Stimulated activated CD8-positive, alpha-beta memory T cell treated with anti-CD3 and anti-CD28 coated beads, Interleukin-15, amount 100 ng/mL, for 48 hours (primary cell): Measurements from ENCODE around the gene CDH12.
"Not testable (repeated sequence)": the region's sequence is repeated elsewhere in the genome, so short reads cannot be mapped to it uniquely, and the experiment has no call there.

ENCODE experiments used
- DNase-seq, 2 donors: peaks; one replicate each; pipeline ENCODE4 v3.0.0-alpha.2; 2020; ENCODE audit warnings: low read depth in 2 of 2

Gene CDH12

DNA sequence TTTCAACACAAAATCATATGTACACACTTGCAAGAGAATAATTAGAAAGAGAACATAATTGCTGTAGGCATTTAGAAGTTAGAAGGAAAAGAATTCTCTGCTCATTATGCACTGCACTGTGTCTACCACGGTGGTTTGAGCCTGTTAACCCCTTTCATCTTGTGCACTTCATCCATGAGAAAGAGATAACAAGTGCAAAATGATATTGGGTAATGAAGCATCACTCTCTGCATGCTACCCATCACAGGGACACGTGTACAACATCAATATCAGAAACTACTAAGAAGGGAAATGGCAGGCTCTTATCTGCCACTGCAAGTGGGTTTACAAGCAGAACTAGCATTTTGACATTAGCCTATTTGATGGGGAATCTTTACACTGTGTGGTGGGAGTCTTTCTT, 202.6 kb downstream of the CDH12 start:
- no peak for DNase-seq

DNA sequence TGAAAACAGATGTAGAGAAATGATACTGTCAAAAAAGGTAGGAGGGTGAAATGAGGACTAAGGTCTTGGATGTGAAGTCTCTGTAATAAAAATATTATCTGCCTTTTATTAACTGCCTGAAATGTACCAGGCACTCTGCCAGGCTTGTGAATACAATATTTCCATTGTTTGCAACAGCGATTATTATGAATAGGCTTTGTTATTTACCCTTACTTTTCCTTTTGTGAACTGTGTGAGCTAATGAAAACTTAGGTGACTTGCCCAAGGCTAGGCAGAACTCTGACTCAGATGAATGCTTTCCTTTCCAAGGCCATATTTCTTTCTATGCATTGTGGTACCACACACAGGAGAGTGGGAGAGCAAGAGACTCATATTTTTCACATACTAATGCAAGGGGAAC, 204.1 kb downstream of the CDH12 start:
- no peak for DNase-seq

DNA sequence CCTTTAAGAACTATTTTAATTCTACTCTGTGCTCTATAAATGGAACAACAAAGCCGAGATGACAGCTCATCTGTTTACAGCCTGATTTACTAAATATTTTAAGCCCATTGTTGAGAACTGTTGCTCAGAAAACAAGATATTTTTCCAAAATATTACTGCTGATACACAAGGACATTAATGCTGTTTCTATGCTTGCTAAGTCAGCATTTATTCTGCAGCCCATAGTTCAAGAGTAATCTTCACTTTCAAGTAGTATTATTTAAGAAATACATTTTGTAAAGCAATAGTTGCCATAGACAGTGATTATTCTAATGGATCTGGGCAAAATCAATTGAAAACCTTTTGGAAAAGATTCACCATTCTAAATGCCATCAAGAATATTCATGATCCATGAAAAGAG, 208.3 kb downstream of the CDH12 start:
- DNase-seq, result no peak

DNA sequence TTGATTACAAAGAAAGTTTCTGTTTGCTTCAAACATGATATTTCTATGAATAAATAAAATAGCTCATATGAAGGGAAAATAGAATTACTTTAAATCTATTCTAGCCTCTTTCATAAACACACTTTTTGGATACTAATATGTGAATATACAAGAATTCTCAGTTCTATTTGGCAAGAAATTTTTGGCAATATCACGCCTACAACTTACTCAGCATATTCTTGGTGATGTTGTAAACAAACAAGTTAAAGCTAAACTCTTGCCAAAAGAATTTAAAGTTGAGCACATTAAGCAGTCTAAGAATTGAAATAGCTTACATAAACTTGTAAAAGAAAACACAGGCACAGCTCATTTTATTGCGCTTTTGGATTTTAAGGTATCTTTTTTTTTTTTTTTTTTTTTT, 209.8 kb downstream of the CDH12 start:
- DNase-seq, result no peak

DNA sequence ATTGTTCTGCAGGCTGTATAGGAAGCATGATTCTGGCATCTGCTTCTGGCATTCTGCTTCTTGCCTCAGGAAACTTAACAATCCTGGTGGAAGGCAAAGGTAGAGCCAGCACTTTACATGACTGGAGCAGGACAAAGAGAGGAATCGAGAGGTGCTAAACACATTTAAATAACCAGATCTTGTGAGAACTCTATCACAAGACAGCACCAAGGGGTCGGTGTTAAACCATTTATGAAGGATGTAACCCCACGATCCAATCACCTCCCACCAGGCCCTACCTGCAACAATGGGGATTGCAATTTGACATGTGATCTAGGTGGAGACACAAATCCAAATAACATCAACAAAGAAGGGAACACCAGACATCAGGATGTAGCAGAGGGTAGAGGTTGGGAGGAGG, 221.5 kb downstream of the CDH12 start:
- DNase-seq, result no peak

DNA sequence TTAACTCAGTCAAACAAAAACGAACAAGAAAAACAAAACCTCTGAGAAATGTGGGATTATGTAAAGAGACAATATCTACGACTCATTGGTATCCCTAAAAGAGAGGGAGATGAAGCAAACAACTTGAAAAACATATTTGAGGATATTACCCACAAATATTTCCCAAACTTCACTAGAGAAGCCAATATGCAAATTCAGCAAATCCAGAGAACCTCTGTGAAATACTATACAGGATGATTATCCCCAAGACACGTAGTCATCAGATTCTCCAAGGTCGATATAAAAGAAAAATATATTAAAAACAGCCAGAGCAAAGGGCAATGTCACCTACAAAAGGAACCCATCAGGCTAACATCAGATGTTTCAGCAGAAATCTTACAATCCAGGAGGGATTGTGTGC, 226.1 kb downstream of the CDH12 start:
- DNase-seq, result no peak

DNA sequence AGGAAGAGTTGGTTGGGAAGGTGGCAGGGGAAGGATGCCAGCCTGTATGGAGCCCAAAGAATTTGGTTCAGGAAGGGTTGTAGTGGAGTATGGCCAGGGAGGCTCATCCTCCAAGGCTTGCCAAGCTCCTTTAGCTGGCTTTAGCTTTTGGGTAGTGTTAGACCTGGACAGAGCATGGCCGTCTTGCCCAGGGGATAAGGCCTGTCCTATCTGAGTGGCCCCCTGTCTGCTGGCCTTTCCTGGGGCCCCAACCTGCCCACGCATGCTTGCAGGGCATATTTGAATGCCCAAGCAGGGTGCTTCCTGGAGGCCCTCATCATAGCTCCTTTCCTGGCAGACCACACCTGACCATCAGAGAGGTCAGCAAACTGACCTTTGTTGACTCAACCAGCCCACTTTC, 227.7 kb downstream of the CDH12 start:
- DNase-seq, result no peak

DNA sequence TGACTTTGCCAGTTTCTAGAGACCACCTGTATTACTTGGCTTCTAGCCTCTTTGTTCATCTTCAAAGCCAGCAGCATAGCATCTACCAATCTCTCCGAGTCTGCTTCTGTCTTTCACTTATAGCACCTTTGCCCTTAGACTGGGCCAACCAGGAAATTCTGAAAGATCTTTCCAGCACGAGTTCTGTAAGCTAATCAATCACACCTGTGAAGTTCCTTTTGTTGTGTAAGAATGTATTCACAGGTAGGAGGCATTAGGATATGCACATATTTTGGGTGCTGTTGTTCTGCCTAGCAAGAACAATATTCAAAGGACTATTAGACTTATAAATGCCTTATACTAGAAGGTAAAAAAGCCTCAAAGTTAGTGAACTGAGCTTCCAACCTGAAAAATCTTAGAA, 232.1 kb downstream of the CDH12 start:
- no peak for DNase-seq

DNA sequence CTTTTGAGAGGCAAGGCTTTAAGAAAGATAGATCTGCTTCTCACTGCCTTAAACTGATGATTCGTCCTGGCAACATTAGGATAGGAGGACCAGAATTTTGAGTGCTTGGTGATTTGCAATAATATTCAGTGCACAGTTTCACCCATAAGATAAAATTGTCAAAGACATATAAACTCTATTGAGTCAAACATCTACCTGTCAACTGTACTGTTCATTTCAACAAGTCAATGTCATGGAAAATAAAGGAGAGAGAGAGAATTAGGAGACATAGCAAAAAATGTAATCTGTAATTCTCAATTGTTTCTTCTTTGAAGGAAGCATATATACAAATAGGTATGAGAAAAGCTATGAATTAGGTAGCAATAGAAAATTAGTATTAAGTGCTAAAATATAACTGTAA, 237.2 kb downstream of the CDH12 start:
- DNase-seq, result no peak

DNA sequence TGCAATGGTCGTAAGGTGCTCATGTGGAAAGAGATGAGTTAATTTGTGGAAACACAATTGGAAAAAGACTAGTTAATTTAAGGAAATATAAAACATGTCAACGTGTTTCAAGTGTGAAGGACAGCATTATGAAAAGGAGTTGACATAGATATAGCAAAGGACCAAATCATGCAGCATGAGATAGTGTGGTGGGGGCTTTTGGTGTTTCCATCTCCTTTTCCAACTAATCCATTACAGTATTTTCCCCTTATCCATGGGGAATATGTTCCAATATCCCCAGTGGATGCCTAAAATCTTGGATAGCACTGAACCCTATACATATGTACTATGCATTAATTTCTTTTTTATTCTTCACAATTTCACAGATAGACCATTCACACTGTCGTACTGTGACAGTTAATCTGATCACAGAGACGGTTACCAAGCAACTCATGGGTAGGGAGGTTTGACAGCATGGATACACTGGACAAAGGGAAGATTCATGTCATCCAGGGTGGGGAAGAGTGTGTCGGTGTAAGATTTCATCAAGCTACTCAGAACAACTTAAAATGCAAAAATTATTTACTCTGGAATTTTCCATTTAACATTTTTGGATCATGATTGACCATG, 238.6 kb downstream of the CDH12 start:
- DNase-seq, result no peak

DNA sequence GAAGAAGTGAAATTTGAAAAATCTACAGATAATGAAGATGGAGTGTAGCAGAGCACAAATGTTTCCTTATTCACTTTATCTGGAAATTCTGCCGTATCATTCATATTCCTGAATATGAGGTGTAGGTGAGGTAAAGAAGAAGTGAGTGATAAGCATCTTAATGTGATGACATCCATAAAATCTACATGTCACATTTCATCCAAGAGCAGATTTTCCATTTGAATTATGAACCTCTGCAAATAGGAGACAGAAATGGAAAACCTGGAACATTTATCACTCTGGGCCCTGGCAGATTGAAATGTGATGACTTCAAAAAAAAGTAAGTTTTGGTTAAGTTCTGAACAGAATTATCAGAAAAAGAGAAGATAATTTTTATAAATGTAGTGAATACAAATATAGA, 240.2 kb downstream of the CDH12 start:
- no peak for DNase-seq

DNA sequence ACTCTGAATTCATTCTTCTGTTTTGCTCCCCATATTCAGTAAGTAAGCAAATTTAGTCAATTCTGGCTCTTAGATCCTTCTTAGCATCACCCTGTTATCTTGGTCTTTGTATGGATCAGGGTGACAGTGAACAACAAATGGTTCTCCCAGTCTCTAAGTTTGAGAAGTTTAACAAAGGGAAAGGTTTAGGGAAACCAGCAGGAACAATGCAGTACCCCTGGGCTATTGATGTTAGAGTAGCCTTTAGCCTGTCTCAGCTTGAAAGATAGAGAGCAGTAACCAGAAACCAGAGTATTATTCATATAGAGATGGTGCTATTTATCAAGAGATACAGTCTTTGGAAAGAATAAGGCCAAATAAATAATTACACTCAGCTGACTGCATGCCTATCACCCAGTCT, 241.8 kb downstream of the CDH12 start:
- no peak for DNase-seq

DNA sequence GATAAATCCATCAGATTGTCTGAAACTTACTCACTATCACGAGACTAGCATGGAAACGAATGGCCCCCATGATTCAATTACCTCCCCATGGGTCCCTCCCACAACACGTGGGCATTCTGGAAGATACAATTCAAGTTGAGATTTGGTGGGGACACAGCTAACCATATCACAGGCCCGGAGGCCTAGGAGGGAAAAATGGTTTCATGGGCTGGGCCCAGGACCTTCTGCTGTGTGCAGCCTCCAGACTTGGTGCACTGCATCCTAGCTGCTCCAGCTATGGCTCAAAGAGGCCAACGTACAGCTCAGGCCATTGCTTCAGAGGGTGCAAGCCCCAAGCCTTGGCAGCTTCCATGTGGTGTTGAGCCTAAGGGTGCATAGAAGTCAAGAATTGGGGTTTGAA, 245.6 kb downstream of the CDH12 start:
- DNase-seq, result not testable (repeated sequence)

DNA sequence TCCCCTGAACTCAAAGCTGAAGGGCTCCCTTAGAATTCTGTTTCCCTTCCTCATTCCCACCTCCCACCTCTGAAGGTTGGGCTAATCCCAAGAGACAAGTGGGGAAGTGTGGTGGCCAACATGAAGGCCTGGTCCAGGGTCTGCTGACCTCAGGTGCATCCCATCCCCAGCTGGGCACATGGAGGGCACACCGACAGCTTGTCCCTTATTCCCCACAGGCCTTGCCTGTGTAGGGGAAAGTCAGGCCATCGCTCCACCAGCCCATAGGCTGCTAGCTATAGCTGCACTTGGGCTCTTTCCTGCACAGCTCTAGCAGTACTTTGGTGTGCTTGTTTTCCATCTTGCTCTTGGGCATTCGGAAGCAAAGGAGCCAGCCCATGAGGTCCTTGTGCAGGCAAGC, 247.7 kb downstream of the CDH12 start:
- DNase-seq, result no peak

DNA sequence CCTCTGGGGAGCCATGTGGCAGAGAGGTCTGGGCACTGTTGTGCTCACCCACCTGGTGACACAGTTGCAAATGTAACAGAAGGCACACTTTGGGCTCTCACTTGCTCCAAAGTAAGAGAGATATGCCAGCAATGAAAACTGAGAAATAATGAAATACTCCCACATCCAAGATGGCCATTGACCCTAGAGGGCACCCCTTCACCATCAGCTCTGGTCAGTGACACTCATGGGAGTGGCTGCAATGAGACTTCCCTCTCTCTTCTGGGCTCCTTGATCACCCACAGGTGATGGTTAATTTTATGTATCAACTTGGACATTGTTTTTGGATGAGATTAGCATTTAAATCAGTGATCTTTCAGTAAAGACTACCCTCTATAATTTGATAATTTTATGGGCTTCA, 248.4 kb downstream of the CDH12 start:
- DNase-seq, result no peak

DNA sequence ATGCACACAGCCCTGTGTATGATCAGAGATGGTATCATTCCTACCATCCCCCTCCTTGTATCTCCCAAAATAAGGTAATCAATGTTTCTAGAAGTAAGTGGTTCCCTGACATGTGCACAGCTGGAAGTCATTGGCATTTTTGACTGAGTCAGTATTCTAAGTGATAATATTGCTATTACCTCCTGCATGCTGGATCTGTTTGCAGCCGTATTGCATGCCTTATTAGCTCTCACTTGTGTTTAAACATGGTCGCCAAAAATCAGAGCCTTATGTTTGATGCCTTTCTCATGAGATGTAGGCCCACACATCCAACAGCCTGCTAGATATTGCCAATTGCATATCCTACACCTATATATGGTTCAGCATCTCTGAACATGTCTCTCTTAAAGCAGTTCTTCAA, 254.3 kb downstream of the CDH12 start:
- DNase-seq, result no peak

DNA sequence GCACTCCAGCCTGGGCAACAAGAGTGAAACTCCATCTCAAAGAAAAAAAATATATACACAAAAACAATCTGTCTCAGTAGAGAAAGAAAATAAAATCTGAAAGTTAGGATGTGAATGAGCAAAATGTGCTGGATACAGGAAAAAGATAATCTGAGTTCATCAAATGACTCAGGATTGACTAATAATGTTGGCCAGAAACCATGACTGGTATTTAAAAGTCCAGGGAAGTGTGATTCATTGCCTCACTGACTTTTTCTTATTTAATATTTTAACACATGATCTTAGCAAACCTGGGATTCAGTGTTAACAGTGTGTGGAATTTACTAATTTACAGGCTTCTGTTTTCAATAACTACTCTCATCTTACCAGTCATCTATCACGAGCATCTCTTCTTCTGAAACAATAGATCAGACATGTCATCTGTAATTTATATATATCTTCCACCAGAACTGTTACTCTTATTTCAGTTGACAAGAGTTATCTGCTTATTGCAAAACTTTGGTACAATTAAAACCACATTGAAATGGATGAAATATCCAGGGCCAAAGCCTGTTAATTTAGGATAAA, 256.7 kb downstream of the CDH12 start:
- DNase-seq, result no peak

DNA sequence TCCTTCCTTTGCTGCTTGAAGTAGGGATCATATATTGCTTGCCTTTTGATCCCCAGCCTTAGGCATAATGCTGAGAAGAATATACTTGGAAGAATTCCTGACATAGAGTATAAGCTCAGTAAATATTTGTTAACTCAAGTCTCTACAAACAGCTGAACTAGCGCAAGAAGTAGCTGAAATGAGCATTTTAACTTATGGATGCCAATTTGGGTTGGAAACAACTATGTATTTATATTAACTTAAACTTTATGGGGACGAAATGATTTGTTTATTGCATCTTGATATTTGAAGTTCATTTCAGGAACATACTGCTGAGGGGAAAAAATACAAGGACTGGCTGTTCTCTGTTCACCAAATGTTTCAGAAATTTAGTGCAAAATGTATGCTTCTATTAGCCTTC, 258.7 kb downstream of the CDH12 start:
- no peak for DNase-seq

DNA sequence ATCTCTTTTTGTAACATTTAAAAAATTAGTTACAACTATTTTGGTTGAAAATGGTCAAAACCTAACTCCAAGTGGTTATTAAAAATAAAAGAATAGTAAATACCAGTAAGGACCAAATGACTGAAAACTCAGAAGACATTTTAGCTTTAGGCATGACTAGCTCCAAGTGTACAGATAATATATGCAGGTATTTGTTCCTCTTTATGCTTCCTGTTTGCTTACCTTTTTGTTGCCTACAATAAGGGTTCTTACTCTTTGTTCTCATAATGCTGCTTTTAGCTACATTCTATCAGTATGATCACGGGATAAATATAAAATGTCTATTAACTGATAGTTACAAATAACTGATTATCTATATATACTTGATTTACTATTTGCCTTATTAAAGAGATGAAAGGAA, 259.6 kb downstream of the CDH12 start:
- DNase-seq, result no peak

DNA sequence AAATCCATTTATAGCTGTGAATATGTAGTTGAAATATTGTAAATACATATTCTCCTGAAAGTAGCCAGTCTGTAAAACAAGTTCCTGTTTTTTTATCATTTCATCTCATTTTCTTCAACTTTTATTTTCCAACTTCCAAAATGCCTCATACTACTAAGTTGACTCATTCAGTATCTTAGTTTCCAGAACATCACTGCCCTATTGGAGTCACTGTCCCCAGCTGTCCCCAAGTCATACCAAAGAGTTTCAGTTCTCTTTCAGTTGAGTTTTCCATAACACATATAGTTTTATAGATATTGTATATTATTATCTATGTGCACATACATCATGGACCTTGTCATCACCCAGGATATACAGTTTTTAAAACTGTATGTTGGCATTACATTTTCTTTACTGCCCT, 261.7 kb downstream of the CDH12 start:
- DNase-seq, result no peak

DNA sequence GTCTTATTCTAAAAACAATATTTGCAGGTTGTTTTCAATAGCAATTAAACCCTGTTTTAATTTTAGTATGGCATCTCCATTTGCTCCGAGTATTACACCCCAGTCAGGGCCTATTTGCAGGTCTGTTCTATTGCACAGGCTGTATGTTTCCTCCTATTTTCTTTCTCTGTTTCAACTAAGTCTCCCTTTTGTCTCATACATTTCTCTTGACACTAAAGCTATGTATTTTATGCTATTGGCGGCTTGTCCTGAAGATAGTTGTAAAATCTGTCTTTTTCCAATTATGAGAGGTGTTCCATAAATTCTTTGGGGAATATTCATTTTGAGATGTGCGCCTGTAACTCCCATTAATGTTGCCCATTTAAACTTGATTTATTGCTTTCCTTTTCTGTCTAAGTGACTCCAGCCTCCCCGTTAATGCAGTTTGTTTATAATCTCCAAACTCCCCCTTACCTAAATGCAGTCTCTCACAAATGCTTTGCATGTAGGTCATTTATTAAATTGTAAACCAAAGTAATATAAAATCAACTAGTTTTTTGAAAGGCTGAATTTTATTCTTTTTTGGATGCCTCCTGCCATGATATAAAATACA, 262.4 kb downstream of the CDH12 start:
- no peak for DNase-seq

DNA sequence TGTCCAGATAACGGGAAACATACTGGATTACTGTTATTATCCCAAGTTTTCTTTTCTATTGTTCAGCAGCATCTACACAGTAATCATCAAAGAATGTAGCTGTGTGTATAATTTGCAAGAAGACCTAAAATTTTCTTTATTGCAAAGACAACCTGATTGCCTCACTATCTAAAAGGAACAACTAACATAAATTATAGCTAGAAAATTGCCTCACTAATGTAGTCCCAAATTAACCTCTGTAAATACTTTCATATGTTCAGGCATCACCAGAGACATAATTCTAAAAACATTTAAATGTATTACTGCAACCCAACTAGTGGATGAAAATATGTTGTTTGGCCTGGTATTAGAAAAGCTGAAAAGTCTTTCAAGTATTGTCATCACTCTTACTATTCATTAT, 275.4 kb downstream of the CDH12 start:
- no peak for DNase-seq

DNA sequence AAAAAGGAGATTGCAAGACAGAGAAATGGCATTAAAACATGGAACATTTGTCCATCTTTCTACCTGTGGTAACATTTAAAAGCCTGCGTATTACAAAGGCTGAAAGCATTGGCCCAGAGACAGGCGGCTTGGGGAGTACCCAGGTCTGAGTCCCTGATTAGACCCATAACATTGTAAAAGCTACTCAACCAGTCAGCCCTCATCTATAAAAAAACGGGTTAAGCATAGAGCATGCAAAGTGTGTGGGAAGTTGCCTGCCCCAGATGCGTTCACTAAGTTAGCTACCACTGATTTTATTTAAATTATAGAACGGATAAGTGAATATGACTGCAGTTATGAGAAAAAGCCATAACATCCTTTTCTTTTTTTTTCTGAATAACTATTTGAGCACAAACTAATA, 276.1 kb downstream of the CDH12 start:
- no peak for DNase-seq

DNA sequence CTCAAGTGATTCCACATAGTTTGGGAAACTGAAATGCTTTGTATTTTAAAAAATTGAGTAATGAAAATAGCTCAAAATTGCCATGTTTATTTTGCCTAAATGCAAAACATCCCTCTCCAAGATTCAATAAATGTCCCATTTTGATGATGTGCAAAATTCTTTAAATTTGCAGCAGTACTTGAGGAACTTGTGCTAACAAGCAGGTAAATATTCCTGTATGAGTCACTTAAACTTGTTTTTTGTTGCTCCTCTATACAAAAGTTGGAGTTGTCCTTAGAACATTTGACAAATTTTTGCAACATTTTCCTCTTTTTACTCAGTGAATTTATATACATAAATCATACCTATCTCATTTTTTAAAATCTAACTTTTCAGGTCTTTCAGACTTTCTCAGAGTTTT, 280.2 kb downstream of the CDH12 start:
- DNase-seq, result no peak
